ENCODE data around the gene FADS6. TPM values are rescaled to one million over a fixed set of nuclear protein-coding genes. Genes with fewer than 3 reads are reported as not detected.

Gene FADS6
- total and polyA plus RNA-seq, 2 of the 13 experiments (the other 11 are each of a cell fraction or from before 2014, with no cell fraction given), result 0.11 TPM

GRCh38 chr17:74874615-74875037, 18.8 kb downstream of the FADS6 start:
- H2AFZ ChIP-seq (ENCODE audit: low read length), result no peak overlapping the region
- no peaks in the 10 kb centered on the region for H3K9me3 ChIP-seq (ENCODE audit: low read length)
- H3K79me2 ChIP-seq (ENCODE audit: insufficient read depth, low read length), result peaks cover 11% of the 10 kb centered on the region
- DNase-seq (ENCODE audit: low spot score) (no peak), ATAC-seq (no peak), FAIRE-seq (no peak)
- intact Hi-C loops (cut with micrococcal nuclease; ENCODE audit: unreplicated experiment) (no loop called here), in situ Hi-C loops (cut with HindIII; ENCODE audit: extremely low pct_ligation_motif_present, low pct_unique_long_range_greater_than_20kb) (no loop called here)
- no peaks in the 10 kb centered on the region for H4K20me1 ChIP-seq (ENCODE audit: insufficient read depth, low read length)
- peak overlapping the region; percentile 85; the same call in 1 of the 2 replicates for H3K4me2 ChIP-seq (ENCODE audit: low read depth, low read length)
- TF ChIP-seq SPEN (CRISPR knock-in tag; IDR thresholded peaks at IDR 0.05; ENCODE audit: low read depth) (no peak), ZBTB40 (IDR thresholded peaks at IDR 0.05) (peak; percentile 51; the same call in 1 of the 2 replicates), ZBTB40 (CRISPR knock-in tag; IDR thresholded peaks at IDR 0.05) (peak; percentile 96)
- ChIA-PET POLR2A (interaction anchor here (1.1 to 2.1 kb wide), 3 partner anchors 9 to 444 kb away, joined by 3 to 14 read pairs (median 3); no protein-coding TSS in a partner anchor), CTCF (ENCODE audit: low intra/inter-chr PET ratio, low total read pairs) (no interaction called here)
- no peak overlapping the region for H3K27ac ChIP-seq (ENCODE audit: extremely low read length, insufficient read depth, low read length)
- H3K36me3 ChIP-seq (replicated peaks in 1 of 2; ENCODE audit: control insufficient read depth in 1 of 2, insufficient read depth in 2 of 2, low read length in 2 of 2), result peaks cover 0 to 1% of the 10 kb centered on the region in 2 experiments; a peak in 1 of 5 replicates
- WGBS (ENCODE audit: low lambda C conversion rate), result 94% methylated on average over 5 of the region's 5 CpGs
- no peak overlapping the region for H3K4me3 ChIP-seq (replicated peaks in 1 of 3; ENCODE audit: insufficient read depth in 1 of 3, low read depth in 2 of 3, low read length in 3 of 3)
- no TSS peak for BruUV-seq (replicated peaks)
- peaks cover 2 to 21% of the 10 kb centered on the region in 2 experiments; a peak in 4 of 5 replicates for H3K27me3 ChIP-seq (ENCODE audit: control insufficient read depth in 1 of 2, insufficient read depth in 2 of 2, low read length in 2 of 2)
- H3K4me1 ChIP-seq (ENCODE audit: insufficient read depth, low read length), result peaks cover 77% of the 10 kb centered on the region
- no peak overlapping the region for H3K9ac ChIP-seq (ENCODE audit: insufficient read depth, low read depth, low read length)
